K562 (cell line): ENCODE measurements around the gene DDX46. TPM values are rescaled to one million over a fixed set of nuclear protein-coding genes. Genes with fewer than 3 reads are reported as not detected.

Source experiments
- BRF1 ChIP-seq: IDR thresholded peaks from 3 replicates; pipeline ENCODE4 v1.6.1; 2011; ENCODE audit warnings: borderline replicate concordance, mild to moderate bottlenecking; ENCODE audit not compliant: insufficient read length; ENCODE audit errors: extremely low read depth
- DIDO1 ChIP-seq: fragments of 450-650 bp; IDR thresholded peaks from 2 replicates; pipeline ENCODE4 v1.6.1; 2016; ENCODE audit warnings: low read depth, missing biosample characterization, missing genetic modification characterization
- EGR1 ChIP-seq: fragments of 450-650 bp; conservative IDR thresholded peaks from 2 replicates; pipeline ENCODE4 v1.6.1; 2017; ENCODE audit warnings: mild to moderate bottlenecking
- ETV5 ChIP-seq: sonication (generic); formaldehyde crosslinking; IDR thresholded peaks from 2 replicates; pipeline ENCODE4 v1.4.0; 2020; ENCODE audit warnings: low read depth, mild to moderate bottlenecking, missing genetic modification reagents
- EZH2 ChIP-seq: IDR thresholded peaks from 2 replicates; pipeline ENCODE4 v1.6.1; 2012; ENCODE audit warnings: low read depth, mild to moderate bottlenecking, inconsistent platforms, low read length, borderline replicate concordance
- KDM4B ChIP-seq, 2 experiments: fragments of 450-650 bp in 1 of 2; sonication (generic) in 1 of 2; IDR thresholded peaks; 2 replicates each; pipeline ENCODE4 v1.6.1; 2016 to 2017; ENCODE audit warnings: borderline replicate concordance in 2 of 2, antibody characterized with exemption in 1 of 2, low read depth in 1 of 2, mild to moderate bottlenecking in 1 of 2
- MTA1 ChIP-seq: fragments of 450-650 bp; IDR thresholded peaks from 2 replicates; pipeline ENCODE4 v1.6.1; 2017; ENCODE audit warnings: borderline replicate concordance
- NCOA2 ChIP-seq, 2 experiments: fragments of 450-650 bp; IDR thresholded peaks; 2 replicates each; pipeline ENCODE4 v1.6.1; 2018; ENCODE audit warnings: mild to moderate bottlenecking in 2 of 2, moderate library complexity in 1 of 2; ENCODE audit not compliant: partially characterized antibody in 2 of 2
- NRF1 ChIP-seq, 2 experiments: fragments of 450-650 bp; IDR thresholded peaks in 1 of 2; conservative IDR thresholded peaks in 1 of 2; 2 replicates each; pipeline ENCODE4 v1.6.1; 2014; ENCODE audit warnings: mild to moderate bottlenecking in 2 of 2
- RBM15 ChIP-seq: fragments of 200-400 bp; formaldehyde crosslinking; IDR thresholded peaks from 2 replicates; pipeline ENCODE4 v1.6.1; 2018; ENCODE audit warnings: mild to moderate bottlenecking, low read length, moderate library complexity; ENCODE audit not compliant: insufficient read depth
- RBM25 ChIP-seq: fragments of 200-400 bp; formaldehyde crosslinking; IDR thresholded peaks from 2 replicates; pipeline ENCODE4 v1.6.1; 2018; ENCODE audit warnings: low read length, low read depth, moderate library complexity; ENCODE audit not compliant: severe bottlenecking
- SETDB1 ChIP-seq: IDR thresholded peaks from one replicate; pipeline ENCODE4 v1.6.1; 2012; ENCODE audit warnings: low read length, control low read depth, inconsistent platforms
- SIN3B ChIP-seq: fragments of 450-650 bp; IDR thresholded peaks from 2 replicates; pipeline ENCODE4 v1.6.1; 2017; ENCODE audit warnings: low read depth, mild to moderate bottlenecking, moderate library complexity
- STAT5A ChIP-seq: IDR thresholded peaks from 2 replicates; pipeline ENCODE4 v1.6.1; 2012; ENCODE audit warnings: low read length, inconsistent platforms, borderline replicate concordance
- TCF7 ChIP-seq: sonication (generic); IDR thresholded peaks from 2 replicates; pipeline ENCODE4 v1.6.1; 2016; ENCODE audit warnings: antibody characterized with exemption, borderline replicate concordance
- TRIM28 ChIP-seq: fragments of 450-650 bp; IDR thresholded peaks from 2 replicates; pipeline ENCODE4 v1.6.1; 2017
- ZC3H11A ChIP-seq: IDR thresholded peaks from 2 replicates; pipeline ENCODE4 v1.6.1; 2012; ENCODE audit warnings: low read depth, low read length, improper control_type of control experiment
- ZNF668 ChIP-seq: fragments of 250-450 bp; sonication (Bioruptor Pico); IDR thresholded peaks from 2 replicates; pipeline ENCODE4 v1.8.0; 2022; ENCODE audit warnings: mild to moderate bottlenecking, inconsistent platforms
- polyA plus RNA-seq, 8 experiments: library from polyadenylated mRNA; depleted of rRNA in 4 of 8; stranded (reverse) in 5 of 8; unstranded in 3 of 8; fragments of >200 nt; fragmentation: Nextera tagmentation in 2 of 8; fragmentation: Illumina TruSeq in 1 of 8; extraction: Ambion mirVana in 2 of 8; extraction: Trizol in 1 of 8; gene quantifications; 2 replicates each; pipeline versions ENCODE4 v1.2.1 to v1.2.3, GENCODE V29; 2011 to 2014; ENCODE audit warnings: inconsistent platforms in 1 of 8, missing spikeins in 1 of 8
- total RNA-seq, 7 experiments: library from RNA; depleted of rRNA in 6 of 7; stranded (reverse); fragments of >200 nt in 6 of 7; fragmentation: Illumina TruSeq in 2 of 7; extraction: Trizol in 2 of 7; gene quantifications; 2 replicates each; pipeline versions ENCODE4 v1.2.1 to v1.2.3, GENCODE V29; 2011 to 2021; ENCODE audit warnings: low replicate concordance in 1 of 7
- TF ChIP-seq, protein P1 (sequence below): fragments of 450-650 bp; conservative IDR thresholded peaks from 2 replicates; pipeline ENCODE4 v1.6.1; 2016; ENCODE audit warnings: missing genetic modification characterization, low read depth, mild to moderate bottlenecking, control low read depth, missing compliant biosample characterization
- TF ChIP-seq, protein P2 (sequence below): fragments of 250-450 bp; sonication (Bioruptor Pico); IDR thresholded peaks from 2 replicates; pipeline ENCODE4 v1.9.0; 2021; ENCODE audit warnings: mild to moderate bottlenecking, inconsistent platforms
- TF ChIP-seq, protein P3 (sequence below): fragments of 250-450 bp; sonication (Bioruptor Pico); IDR thresholded peaks from 2 replicates; pipeline ENCODE4 v1.8.0; 2021; ENCODE audit warnings: mild to moderate bottlenecking, moderate library complexity
- TF ChIP-seq, protein P4 (sequence below): fragments of 450-650 bp; formaldehyde crosslinking; IDR thresholded peaks from 2 replicates; pipeline ENCODE4 v1.4.0; 2022; ENCODE audit warnings: mild to moderate bottlenecking, moderate library complexity

Gene DDX46
- total and polyA plus RNA-seq, 9 of the 15 experiments (the other 6 are each of a cell fraction or from before 2014, with no cell fraction given): 26.2 to 99.0 (median 76.4) TPM

DNA sequence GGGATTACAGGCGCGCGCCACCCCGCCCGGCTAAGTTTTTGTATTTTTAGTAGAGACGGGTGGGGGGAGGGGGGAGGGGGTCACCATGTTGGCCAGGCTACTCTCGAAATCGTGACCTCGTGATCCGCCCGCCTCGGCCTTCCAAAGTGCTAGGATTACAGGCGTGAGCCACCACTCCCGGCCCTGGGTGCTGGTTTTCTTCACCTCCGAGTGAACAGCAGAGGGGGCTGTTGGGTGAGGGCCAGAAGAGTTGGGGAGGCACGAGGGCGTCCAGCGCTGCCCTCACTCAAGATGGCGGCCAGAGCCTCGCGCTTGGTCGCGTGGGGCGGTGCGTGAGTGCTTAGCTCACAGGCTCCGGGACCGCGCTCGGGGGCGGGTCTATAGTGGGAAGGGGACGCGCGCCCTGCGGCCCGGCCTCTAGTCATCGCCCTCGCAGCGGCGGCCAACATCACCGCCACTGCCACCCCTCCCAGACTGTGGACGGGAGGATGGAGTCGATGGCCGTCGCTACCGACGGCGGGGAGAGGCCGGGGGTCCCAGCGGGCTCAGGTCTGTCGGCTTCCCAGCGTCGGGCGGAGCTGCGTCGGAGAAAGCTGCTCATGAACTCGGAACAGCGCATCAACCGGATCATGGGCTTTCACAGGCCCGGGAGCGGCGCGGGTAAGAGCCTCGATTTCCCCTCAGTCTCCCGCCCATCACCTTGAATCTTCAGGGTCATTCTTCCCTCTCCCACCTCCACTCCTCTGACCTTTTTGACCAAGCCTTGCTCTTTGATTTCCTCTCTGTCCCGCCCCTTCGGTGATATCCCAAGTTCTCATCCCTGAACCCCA is 20.2 kb upstream of the DDX46 start, which contains the start of gene CAMLG (continued):
- TF ChIP-seq NCOA2 (IDR thresholded peaks at IDR 0.05; ENCODE audit: partially characterized antibody in 2 of 2) (no peak), STAT5A (peak; percentile 21; the same call in 1 of the 2 replicates), RBM15 (no peak), SETDB1 (no peak), KDM4B (IDR thresholded peaks at IDR 0.05; ENCODE audit: borderline replicate concordance in 2 of 2, low read depth in 1 of 2) (0 out of 4 replicates have a peak, but pooled peaks of 1 of the 2 experiments have one; percentile 59), RBM25 (no peak), EGR1 (peak; percentile 78), ZC3H11A (no peak), DIDO1 (no peak), ZNF668 (CRISPR knock-in tag) (no peak), BRF1 (no peak), SIN3B (peak; percentile 70), MTA1 (peak; percentile 97), TRIM28 (peak; percentile 71; the same call in 1 of the 2 replicates), EZH2 (no peak), TCF7 (peak; percentile 43; the same call in 1 of the 2 replicates), ETV5 (CRISPR knock-in tag) (no peak; the same call in 1 of the 2 replicates), NRF1 (conservative IDR thresholded peaks at IDR 0.05 in 1 of 2, IDR thresholded peaks at IDR 0.05 in 1 of 2) (peak; percentile 75 to 82)
- TF ChIP-seq, protein P1, sequence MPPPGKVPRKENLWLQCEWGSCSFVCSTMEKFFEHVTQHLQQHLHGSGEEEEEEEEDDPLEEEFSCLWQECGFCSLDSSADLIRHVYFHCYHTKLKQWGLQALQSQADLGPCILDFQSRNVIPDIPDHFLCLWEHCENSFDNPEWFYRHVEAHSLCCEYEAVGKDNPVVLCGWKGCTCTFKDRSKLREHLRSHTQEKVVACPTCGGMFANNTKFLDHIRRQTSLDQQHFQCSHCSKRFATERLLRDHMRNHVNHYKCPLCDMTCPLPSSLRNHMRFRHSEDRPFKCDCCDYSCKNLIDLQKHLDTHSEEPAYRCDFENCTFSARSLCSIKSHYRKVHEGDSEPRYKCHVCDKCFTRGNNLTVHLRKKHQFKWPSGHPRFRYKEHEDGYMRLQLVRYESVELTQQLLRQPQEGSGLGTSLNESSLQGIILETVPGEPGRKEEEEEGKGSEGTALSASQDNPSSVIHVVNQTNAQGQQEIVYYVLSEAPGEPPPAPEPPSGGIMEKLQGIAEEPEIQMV (tag): no peak
- TF ChIP-seq, protein P2, sequence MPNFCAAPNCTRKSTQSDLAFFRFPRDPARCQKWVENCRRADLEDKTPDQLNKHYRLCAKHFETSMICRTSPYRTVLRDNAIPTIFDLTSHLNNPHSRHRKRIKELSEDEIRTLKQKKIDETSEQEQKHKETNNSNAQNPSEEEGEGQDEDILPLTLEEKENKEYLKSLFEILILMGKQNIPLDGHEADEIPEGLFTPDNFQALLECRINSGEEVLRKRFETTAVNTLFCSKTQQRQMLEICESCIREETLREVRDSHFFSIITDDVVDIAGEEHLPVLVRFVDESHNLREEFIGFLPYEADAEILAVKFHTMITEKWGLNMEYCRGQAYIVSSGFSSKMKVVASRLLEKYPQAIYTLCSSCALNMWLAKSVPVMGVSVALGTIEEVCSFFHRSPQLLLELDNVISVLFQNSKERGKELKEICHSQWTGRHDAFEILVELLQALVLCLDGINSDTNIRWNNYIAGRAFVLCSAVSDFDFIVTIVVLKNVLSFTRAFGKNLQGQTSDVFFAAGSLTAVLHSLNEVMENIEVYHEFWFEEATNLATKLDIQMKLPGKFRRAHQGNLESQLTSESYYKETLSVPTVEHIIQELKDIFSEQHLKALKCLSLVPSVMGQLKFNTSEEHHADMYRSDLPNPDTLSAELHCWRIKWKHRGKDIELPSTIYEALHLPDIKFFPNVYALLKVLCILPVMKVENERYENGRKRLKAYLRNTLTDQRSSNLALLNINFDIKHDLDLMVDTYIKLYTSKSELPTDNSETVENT (CRISPR knock-in tag): no peak
- TF ChIP-seq, protein P3, sequence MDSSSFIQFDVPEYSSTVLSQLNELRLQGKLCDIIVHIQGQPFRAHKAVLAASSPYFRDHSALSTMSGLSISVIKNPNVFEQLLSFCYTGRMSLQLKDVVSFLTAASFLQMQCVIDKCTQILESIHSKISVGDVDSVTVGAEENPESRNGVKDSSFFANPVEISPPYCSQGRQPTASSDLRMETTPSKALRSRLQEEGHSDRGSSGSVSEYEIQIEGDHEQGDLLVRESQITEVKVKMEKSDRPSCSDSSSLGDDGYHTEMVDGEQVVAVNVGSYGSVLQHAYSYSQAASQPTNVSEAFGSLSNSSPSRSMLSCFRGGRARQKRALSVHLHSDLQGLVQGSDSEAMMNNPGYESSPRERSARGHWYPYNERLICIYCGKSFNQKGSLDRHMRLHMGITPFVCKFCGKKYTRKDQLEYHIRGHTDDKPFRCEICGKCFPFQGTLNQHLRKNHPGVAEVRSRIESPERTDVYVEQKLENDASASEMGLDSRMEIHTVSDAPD: no peak
- TF ChIP-seq, protein P4, sequence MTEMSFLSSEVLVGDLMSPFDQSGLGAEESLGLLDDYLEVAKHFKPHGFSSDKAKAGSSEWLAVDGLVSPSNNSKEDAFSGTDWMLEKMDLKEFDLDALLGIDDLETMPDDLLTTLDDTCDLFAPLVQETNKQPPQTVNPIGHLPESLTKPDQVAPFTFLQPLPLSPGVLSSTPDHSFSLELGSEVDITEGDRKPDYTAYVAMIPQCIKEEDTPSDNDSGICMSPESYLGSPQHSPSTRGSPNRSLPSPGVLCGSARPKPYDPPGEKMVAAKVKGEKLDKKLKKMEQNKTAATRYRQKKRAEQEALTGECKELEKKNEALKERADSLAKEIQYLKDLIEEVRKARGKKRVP (CRISPR knock-in tag): no peak
